GM12873 (cell line): ENCODE measurements around the gene NCOA3.

ENCODE experiments used
- CTCF ChIP-seq: IDR thresholded peaks from 2 replicates; pipeline ENCODE4 v1.5.1; 2012; ENCODE audit warnings: low read depth, mild to moderate bottlenecking, moderate library complexity, low read length, control low read depth; ENCODE audit not compliant: insufficient read depth; ENCODE audit errors: missing control alignments

NCOA3 gene

GRCh38 chr20:47667531-47668312 lies 166.0 kb downstream of the NCOA3 start:
- no peak for TF ChIP-seq CTCF

- TF ChIP-seq CTCF: no peak
Observed at GRCh38 chr20:47668313-47669151, 166.8 kb downstream of the NCOA3 start.

GRCh38 chr20:47669152-47669425 lies 167.4 kb downstream of the NCOA3 start:
- TF ChIP-seq CTCF: no peak

GRCh38 chr20:47669489-47669888 lies 167.8 kb downstream of the NCOA3 start:
- TF ChIP-seq CTCF: no peak

- TF ChIP-seq CTCF: no peak
Observed at GRCh38 chr20:47669927-47670890, 168.5 kb downstream of the NCOA3 start.

DNA sequence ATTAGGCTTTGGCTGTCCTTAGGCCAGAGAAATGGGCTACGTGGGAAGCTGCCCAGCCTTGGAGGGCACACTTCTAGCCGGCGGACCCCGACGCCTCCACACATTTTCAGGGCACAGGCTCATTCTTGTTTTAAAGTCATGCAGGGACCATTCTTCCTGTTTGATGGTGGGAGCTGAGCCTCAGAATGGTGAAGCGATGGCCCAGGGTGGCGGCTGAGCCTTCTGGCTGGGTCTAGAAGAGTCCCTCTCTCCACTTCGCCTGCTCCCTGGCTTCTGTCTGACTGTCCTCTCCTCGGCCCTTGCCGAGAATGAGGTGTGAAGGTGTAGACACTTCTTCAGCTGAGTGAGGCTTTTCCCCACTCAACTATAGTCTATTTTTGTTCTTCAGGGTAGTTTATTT lies 169.2 kb downstream of the NCOA3 start:
- TF ChIP-seq CTCF: no peak
